Calu3 (cell line): ENCODE results near the gene RAB1B. TPM values are rescaled to one million over a fixed set of nuclear protein-coding genes. Genes with fewer than 3 reads are reported as not detected.

Experiments
- BruUV-seq: library from RNA; stranded (reverse); fragments of 400-500 nt; replicated peaks from 2 replicates; lab custom pipeline; 2021; lab: Mats Ljungman, UMichigan
- CTCF ChIA-PET: fragments of 300-600 bp; sonication (Branson Sonifier 250); formaldehyde crosslinking; loops from one replicate; lab custom pipeline; 2022; ENCODE audit warnings: antibody characterized with exemption; lab: Charles Lee
- DNase-seq: peaks from one replicate; pipeline ENCODE4 v3.0.0; 2022
- H3K27ac Mint-ChIP-seq: one replicate; pipeline ENCODE4 v1.8.0; 2022; ENCODE audit warnings: mixed read lengths; ENCODE audit not compliant: unreplicated experiment
- H3K27me3 Mint-ChIP-seq: one replicate; pipeline ENCODE4 v1.8.0; 2022; ENCODE audit warnings: mixed read lengths; ENCODE audit not compliant: unreplicated experiment
- H3K36me3 Mint-ChIP-seq: one replicate; pipeline ENCODE4 v1.8.0; 2022; ENCODE audit warnings: mild to moderate bottlenecking, moderate library complexity, mixed read lengths; ENCODE audit not compliant: insufficient read depth, unreplicated experiment
- H3K4me1 Mint-ChIP-seq: one replicate; pipeline ENCODE4 v1.8.0; 2022; ENCODE audit warnings: mild to moderate bottlenecking, low read depth, mixed read lengths; ENCODE audit not compliant: unreplicated experiment
- H3K4me3 Mint-ChIP-seq: one replicate; pipeline ENCODE4 v1.8.0; 2022; ENCODE audit warnings: mild to moderate bottlenecking, low read depth, moderate library complexity, mixed read lengths; ENCODE audit not compliant: unreplicated experiment
- H3K9me3 Mint-ChIP-seq: one replicate; pipeline ENCODE4 v1.8.0; 2022; ENCODE audit warnings: low read depth, mixed read lengths; ENCODE audit not compliant: unreplicated experiment
- intact Hi-C: fragments of 100-400 bp; cut with micrococcal nuclease; formaldehyde crosslinking; loops from one replicate; pipeline ENCODE4 v1.10.0; 2022; ENCODE audit not compliant: unreplicated experiment
- total RNA-seq: library from RNA; stranded (reverse); gene quantifications from 2 replicates; pipeline ENCODE4 v1.2.3, GENCODE V29; 2022
- TF ChIP-seq, protein P1 (sequence below): fragments of 200-600 bp; IDR thresholded peaks from one replicate; pipeline ENCODE4 v1.8.0; 2022; ENCODE audit warnings: antibody characterized with exemption; ENCODE audit not compliant: unreplicated experiment

RAB1B gene
- total RNA-seq, 1 experiment from 2014 or later = 144 TPM

- Mint-ChIP-seq H3K27ac (no peak overlapping the region), H3K4me3 (no peak overlapping the region), H3K9me3 (no peaks in the 10 kb centered on the region), H3K4me1 (peaks cover 20% of the 10 kb centered on the region), H3K27me3 (peaks cover 13% of the 10 kb centered on the region), H3K36me3 (peaks cover 53% of the 10 kb centered on the region)
- intact Hi-C loops = no loop called here
- no peak for DNase-seq
- TF ChIP-seq, protein P1, sequence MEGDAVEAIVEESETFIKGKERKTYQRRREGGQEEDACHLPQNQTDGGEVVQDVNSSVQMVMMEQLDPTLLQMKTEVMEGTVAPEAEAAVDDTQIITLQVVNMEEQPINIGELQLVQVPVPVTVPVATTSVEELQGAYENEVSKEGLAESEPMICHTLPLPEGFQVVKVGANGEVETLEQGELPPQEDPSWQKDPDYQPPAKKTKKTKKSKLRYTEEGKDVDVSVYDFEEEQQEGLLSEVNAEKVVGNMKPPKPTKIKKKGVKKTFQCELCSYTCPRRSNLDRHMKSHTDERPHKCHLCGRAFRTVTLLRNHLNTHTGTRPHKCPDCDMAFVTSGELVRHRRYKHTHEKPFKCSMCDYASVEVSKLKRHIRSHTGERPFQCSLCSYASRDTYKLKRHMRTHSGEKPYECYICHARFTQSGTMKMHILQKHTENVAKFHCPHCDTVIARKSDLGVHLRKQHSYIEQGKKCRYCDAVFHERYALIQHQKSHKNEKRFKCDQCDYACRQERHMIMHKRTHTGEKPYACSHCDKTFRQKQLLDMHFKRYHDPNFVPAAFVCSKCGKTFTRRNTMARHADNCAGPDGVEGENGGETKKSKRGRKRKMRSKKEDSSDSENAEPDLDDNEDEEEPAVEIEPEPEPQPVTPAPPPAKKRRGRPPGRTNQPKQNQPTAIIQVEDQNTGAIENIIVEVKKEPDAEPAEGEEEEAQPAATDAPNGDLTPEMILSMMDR = no peak
- BruUV-seq = no TSS peak
- CTCF ChIA-PET = no interaction called here
These were observed 18.3 kb downstream of the RAB1B start for GRCh38 chr11:66286699-66287098.

GRCh38 chr11:66287211-66287888 is 18.9 kb downstream of the RAB1B start:
- CTCF ChIA-PET = interaction anchor here (0.7 kb wide), 1 partner anchor 14 kb away, joined by 8 read pairs; no protein-coding TSS in a partner anchor
- peaks cover 48% of the 10 kb centered on the region for H3K36me3 Mint-ChIP-seq
- no TSS peak for BruUV-seq
- H3K4me3 Mint-ChIP-seq = peak overlapping the region; percentile 80
- peaks cover 17% of the 10 kb centered on the region for H3K4me1 Mint-ChIP-seq
- no peaks in the 10 kb centered on the region for H3K9me3 Mint-ChIP-seq
- peaks cover 16% of the 10 kb centered on the region for H3K27me3 Mint-ChIP-seq
- TF ChIP-seq, protein P1 = no peak
- H3K27ac Mint-ChIP-seq = peak overlapping the region; percentile 50
- no peak for DNase-seq
- intact Hi-C loops = no loop called here

GRCh38 chr11:66287889-66288670 is 19.6 kb downstream of the RAB1B start:
- Mint-ChIP-seq H3K4me3 (peak overlapping the region; percentile 80), H3K27ac (peak overlapping the region; percentile 90), H3K9me3 (no peaks in the 10 kb centered on the region), H3K36me3 (peaks cover 46% of the 10 kb centered on the region), H3K27me3 (peaks cover 23% of the 10 kb centered on the region), H3K4me1 (peaks cover 25% of the 10 kb centered on the region)
- TF ChIP-seq, protein P1 = no peak
- CTCF ChIA-PET = interaction anchor here (0.7 to 1.6 kb wide), 4 partner anchors 10 to 236 kb away, joined by 3 to 11 read pairs (median 6); partner anchors contain the start of gene SF3B2
- intact Hi-C loops = no loop called here
- BruUV-seq = TSS peak; percentile 39
- DNase-seq = no peak

DNA sequence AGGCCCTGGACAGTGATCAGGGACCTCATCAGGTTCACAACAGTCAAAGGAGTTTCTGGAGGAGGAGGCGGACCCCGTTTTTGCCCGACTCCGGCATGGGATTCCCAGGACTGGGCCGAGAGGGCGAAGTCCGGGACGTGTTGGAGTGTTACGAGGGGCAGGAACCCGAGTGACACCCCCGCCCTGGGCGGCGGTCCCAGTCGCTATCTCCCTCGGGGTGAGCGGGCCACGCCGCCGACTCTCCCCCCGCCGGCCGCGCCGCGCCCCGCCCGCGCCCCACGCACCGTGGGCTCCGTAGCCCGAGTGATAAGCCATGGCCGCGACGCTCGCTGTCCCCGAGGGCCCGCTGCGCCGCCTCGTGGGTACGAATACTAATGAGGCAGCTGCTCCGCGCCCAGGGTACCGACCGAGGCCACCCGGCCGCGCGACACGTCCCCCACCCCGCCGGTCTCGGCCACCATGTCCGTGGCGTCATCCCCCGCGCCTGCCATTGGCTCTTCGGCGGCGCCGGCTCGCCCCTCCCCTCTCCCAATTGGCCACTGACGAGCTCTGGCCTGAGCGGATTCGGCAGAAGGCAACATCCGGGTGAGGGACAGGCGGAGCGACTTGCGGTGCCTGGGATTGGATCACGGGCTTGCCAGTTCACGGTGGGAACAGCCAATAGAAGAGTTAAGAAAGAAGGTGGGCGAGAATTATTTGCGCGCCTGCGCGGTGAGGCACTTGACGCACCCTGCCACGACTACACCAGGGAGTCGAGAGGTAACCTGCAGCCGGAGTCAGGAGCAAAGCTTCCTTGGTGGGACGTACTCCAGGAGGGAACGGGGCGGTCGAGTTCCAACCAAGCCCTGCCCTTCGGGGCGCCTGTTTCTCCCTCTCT is 20.5 kb downstream of the RAB1B start, which contains the start of gene YIF1A:
TSS of gene YIF1A (minus strand) at position 473 of the 877 bp plus-strand sequence. CDS start at position 315, 158 bp downstream.
- no TSS peak for BruUV-seq
- H3K36me3 Mint-ChIP-seq = peaks cover 42% of the 10 kb centered on the region
- H3K27me3 Mint-ChIP-seq = peaks cover 31% of the 10 kb centered on the region
- TF ChIP-seq, protein P1 = no peak
- CTCF ChIA-PET = interaction anchor here (0.6 to 1.6 kb wide), 8 partner anchors 9 to 1884 kb away, joined by 3 to 11 read pairs (median 3); partner anchors contain the start of genes PELI3 and SF3B2
- peak within 1 kb of the TSS; percentile 80 for H3K4me3 Mint-ChIP-seq
- no peaks in the 10 kb centered on the region for H3K9me3 Mint-ChIP-seq
- intact Hi-C loops = no loop called here
- H3K4me1 Mint-ChIP-seq = peaks cover 31% of the 10 kb centered on the region
- peak within 1 kb of the TSS; percentile 90 for H3K27ac Mint-ChIP-seq
- DNase-seq = peak; percentile 98
